HTERT RPE-1 (cell line): ENCODE results near the gene RTP3.
"Not testable (repeated sequence)": the region's sequence is repeated elsewhere in the genome, so short reads cannot be mapped to it uniquely, and the experiment has no call there.

Experiments
- in situ Hi-C: fragments of 300-500 bp; cut with MboI; formaldehyde crosslinking; loops from 4 replicates; pipeline ENCODE4 v1.14.3; 2020; ENCODE audit warnings: low sequenced_read_pairs

RTP3 gene

DNA sequence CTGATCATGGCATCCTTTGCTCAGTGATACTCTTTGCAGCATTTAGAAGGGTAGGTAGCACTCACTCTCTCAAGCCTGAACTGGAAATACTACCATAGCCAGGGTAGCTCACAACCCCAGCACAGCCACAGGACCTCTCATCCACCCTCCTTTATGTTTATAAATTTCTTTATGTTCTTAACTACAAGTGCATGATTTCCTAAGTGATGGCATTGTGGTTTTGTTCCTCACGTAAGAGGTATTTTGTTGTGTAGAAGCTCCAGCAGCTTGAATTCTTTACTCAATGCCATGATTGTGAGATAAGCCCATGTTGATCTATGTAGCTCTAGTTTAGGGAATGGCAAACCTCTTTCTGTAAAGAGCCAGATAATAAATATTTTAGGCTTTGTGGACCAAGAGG, 7.9 kb upstream of the RTP3 start:
- in situ Hi-C loops, result no loop called here

DNA sequence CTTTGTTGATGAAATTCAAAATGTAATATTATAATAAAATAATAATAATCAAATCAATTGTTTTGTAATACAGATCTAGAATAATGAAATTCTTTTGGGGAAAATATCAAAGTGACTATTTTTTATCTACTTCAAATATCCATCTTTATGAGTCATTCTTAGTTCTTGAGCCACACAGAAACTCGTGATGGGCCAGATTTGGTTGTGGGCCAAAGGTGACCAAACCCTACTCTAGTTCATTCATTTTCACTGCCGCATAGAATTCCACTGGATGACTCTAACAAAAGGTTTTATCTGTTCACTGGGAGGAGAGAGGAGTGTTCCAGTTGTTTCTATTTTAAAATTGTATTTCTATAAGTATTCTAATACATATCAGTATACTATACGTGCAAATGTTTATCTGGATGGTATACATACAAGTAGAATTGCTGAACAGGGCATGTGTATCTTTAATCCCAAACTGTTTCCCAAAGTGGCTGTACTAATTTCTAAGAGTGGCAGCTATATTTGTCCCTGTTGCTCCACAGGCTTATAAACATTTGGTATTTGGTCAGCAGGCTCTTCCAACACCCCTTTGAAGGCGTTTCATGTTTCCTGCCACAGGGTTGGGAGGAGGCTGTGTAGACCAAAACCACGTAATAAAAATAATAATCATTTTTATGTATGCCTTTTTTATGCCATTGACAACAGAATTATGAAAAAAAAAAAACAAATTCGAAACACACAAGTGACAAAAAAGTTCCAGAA, 7.3 kb upstream of the RTP3 start:
- in situ Hi-C loops, result no loop called here

DNA sequence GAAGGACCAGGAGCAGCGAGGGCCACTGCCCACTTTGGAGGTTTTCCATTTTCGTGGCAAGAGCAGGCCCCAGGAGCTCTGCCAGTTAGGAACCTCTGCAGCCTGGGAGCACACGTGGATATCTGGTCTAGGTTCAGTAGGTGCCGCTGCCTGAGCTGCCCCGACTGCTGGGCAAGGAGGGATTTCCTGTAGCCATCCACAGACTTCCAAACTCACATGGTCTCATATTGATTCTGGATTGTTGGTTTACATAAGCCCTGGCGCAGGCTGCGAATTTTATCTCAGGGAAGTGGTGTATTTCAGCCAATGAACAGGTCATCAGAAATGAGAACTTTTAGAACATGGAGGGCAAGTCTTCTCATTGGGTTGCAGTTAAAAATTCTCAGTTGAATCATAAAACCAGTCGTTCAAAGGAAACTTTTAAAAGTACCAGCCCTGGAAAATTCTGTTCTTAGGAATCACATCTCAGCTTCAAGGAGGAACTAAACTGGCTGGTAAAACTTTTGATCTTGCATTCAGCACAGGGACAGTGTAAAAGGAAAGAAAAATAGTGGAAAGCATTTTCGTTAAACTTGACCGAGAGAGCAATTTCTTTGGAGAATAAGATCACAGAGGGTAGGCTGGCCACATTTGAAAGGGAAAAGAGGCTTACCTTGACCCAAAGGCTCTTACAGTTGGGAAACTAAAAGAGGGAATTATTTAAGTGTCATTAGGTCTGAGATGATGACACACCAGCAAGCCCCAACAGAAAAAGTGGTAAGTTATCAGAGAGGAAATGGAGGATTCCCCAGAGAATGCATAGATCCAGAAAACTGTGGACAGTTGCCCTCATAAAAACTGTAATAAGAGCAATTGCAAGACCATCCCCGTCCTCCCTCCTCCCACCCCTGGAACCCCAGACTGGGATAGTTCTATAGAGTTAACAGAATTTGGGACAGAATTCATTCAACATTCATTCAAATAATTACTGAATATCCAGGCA, 6.4 kb upstream of the RTP3 start:
- in situ Hi-C loops, result no loop called here

DNA sequence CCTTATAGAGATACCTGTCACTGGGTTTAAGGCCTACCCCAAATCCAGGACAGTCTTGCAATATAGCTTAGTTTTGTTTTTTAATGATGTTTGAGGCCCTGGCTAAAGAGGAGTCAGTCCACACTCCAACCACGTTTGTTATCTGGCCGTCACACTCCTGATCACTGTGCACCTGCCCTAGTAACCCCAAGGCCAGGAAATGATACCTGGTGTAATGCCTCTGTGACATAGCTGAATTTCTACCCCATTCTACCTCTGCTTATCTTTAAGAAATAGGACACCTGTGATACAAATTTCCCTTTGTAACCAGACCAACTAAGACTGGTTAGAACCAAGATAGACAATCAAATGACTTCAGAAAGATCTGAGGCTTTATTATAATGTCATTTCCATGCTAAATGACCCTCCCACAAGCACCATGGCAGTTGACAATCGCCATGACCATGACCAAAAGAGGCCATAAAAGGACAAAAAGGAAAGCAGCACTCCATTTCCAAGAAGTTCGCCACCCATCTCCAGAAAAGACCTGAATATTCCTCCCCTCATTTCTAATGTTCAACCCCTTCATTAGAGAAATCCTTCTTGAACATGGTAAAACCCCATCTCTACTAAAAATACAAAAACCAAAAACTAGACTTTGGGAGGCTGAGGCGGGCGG, 4.8 kb upstream of the RTP3 start:
- in situ Hi-C loops, result no loop called here

DNA sequence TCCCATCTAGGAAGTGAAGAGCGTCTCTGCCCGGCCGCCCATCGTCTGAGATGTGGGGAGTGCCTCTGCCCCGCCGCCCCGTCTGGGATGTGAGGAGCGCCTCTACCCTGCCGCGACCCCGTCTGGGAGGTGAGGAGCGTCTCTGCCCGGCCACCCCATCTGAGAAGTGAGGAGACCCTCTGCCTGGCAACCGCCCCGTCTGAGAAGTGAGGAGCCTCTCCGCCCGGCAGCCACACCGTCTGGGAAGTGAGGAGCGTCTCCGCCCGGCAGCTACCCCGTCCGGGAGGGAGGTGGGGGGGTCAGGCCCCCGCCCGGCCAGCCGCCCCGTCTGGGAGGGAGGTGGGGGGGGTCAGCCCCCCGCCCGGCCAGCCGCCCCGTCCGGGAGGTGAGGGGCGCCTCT, 3.3 kb upstream of the RTP3 start:
- in situ Hi-C loops, result not testable (repeated sequence)

DNA sequence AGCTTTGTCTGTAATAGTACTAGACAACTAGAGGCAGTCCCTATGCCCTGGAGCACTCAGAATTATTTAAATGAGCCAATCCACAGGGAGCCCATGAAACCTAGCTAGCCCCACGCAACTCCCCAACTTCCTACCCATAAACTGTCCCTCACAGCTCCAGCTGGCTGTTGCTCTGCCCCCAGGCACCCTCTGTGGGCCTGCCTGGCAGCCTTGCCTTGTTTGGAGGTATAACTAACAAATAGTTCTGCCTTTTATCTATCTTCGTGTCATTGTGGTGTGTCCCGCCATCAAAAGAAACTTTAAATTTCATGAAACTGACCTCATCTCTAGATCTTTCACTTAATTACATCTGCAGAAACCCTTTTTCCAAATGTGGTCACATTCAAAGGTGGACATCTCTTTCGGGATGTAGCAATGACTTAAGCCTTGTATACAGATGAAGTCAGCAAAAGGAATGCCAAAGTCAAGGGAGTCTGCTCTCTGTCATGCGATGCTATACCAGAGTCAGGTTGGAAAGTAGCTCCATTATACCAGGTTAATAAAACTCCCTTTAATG, 1.8 kb upstream of the RTP3 start:
- in situ Hi-C loops, result no loop called here

DNA sequence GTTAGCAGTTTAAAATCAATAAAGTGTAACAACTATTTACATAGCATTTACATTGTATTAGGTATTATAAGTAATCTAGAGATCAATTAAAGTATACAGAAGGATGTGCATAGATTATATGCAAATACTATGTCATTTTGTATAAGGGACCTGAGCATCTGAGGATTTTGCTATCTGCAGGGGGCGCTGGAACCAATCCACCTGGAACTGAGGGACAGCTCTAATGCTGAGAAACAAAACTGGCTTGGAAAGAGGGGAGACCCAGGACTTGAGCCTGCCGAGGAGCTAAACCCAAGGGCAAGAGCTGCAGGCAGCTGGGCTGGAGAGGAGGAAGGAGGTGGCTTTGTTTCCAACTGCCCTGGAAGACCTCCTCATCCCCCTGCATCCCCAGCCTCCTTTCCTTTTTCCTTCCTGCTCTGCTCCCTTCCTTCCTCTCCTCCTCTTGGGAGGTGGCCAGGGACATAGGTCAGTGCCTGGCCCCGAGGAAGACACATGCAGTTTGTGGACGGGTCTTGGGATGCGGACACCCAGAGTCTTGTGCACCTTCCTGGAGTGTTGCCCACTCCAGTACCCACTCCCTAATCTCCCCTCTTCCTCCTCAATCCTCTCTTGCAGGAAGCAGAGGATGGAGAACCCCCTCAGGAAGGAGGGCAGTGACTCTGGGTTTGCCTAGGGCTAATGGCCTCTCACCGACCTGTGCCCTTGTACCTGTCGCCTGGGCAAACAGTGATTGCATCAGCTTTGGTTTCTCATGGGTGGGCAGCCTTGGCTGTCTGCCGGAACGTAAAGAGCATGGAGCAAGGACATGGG, 825 bp upstream of the RTP3 start:
- in situ Hi-C loops, result no loop called here

DNA sequence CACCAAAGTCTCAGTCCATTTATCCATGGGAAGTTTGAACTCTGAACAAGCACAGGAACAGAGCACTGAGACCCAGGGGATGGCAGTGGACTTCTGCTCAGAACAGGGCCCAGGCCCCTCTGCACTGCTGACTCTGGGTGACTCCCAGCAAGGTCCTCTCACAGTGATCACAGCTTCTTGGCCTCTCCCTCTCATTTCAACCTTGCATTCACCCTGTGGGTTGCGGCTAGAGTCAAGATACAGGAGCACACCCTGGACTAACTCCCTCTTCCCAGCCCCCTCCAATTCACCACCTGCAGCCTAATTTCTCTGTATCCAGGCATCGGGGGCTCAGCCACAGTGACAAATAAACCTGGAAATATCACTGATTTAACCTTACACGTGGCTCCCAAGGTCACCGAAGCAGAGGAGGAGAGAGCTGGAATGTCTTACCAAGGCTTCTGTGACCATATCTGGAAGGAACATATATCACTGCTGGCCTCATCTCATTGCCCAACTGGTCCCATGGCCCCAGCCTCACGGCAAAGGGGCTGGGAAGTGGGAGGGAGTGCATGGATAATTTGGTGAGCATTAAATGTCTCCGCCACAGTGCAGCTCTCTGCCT, 1.2 kb downstream of the RTP3 start:
- in situ Hi-C loops, result no loop called here

DNA sequence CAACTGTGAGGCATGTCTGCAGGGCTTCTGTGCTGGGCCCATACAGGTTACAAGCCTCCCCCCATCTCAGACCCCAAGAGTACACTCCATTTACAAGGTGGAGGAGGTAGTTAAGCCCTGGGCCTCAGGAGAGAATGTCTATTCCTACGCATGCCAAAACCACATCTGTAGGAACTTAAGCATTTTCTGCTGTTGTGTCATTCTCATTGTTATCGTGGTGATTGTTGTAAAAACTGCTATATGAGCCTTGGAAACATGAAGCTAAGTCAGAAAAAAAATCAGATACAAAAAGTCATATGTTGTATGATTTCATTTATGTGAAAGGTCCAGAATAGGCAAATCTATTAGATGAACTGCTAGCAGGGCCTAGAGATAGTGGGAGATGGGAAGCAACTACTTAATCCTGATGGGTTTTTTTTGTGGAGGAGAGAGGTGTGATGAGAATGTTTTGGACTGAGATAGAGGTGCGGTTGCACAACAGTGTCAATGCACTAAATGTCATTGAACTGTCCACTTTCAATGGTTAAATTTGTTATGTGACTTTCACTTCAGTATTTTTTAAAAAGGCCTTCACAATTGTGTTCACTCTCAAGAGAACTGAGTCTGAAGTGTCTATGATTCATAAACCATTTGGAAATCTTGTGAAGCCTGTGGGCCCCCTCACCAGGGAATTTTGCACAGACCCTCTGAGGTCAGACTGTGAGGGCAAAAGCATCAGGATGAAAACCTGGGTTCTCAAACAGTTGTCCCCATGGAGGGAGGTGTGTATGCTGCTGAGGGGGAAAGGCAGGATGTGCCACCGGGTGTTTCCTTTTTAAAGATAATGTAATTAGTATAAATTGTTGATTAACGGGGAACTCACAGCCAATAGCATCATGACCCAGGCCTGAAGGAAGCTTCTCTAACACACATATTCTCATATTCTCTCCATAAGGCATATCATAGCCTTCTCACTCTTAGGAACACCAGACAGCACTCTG, 3.2 kb downstream of the RTP3 start:
- in situ Hi-C loops, result no loop called here

DNA sequence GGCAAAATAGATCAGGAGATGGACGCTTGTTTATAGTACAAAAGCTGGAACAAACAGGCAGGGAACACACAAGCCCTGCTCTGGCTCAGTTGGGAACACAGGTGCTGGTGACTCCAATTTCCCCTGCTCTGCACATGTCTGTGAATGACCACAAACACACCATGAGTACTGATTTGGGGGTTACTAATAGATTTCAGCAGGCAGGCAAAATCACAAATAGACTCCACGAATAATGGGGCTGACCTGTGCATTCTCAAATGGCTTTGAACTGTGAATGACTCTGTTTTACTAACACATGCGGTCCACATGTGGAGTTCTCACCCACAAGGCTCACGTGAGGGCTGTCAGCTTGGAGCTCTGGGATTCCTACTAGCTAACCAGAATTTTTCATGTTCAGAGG, 3.9 kb downstream of the RTP3 start:
- in situ Hi-C loops, result no loop called here

DNA sequence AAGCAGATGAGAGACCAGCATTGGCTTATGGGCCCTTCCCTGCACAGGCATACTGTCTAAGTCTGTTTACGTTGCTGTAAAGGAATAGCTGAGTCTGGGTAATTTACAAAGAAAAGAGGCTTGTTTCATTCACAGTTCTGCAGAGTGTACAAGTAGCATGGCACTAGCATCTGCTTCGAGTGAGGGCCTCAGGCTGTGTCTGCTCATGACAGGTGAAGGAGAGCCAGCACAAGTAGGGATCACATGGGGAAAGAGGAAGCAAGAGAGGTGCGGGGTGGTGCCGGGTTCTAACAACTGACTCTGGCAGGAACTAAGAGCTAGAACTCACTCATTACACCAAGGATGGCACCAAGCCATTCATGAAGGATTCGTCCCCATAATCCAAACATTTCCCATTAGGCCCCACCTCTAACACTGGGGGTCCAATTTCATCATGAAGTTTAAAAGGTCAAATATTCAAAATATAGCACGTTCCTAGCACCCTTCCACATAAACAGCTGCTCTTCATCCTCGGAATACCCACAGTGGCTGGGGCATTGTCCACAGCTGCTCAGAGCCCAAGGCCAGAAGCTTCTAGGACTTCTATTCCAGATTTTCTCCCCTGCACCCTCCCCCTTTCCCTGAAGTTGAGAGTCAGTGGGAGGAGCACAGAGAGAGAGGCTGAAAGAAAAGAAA, 5.6 kb downstream of the RTP3 start:
- in situ Hi-C loops, result no loop called here

DNA sequence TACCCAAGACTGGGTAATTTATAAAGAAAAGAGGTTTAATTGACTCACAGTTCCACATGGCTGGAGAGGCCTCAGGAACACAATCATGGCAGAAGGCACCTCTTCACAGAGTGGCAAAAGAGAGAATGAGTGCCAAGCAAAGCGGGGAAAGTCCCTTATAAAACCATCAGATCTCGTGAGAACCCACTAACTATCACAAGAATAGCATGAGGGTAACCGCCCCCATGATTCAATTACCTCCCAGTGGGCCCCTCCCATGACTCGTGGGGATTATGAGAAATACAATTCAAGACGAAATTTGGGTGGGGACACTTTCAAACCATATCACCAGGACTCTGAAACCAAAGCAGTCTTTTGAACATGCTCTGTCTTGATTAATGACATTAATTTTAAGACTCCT, 7.0 kb downstream of the RTP3 start:
- in situ Hi-C loops, result no loop called here

DNA sequence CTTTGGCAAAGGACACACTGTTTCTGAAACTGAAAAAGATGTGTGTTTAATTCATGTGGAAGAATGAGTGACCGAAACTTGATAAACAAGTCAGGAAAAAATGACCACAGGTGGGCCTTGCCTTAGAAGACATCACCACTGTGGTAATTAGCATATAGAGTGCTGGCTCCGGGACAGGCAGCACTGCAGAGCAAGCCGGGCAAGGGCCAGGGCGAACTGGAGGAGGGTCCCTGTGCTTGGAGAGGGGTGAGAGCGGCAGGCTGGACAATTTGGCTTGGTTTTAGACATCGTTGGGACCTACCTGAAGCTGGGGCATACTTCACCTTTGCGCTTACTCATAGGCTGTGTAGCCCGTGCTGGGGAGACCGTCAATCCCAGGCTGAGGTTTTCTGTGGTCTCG, 8.2 kb downstream of the RTP3 start:
- in situ Hi-C loops, result no loop called here

DNA sequence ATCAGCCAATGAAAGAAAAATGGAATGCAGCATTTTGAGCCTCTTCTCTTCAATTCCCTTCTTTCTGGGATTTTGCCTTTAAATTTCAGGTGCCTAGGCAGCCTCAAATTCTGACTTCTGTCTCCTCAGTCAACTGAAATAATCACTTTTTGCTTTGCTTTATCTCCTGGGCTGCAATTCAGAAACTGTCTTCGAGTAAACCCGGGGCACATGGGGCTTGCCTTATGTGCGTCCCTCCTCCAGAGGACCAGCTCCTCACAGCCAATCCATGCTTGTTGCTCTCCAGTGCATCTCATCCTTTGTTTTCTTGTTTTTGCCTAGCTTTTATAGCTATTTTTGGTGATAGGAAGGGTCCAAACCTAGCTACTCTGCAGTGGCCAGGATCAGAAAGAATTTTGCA, 8.8 kb downstream of the RTP3 start:
- in situ Hi-C loops, result no loop called here

DNA sequence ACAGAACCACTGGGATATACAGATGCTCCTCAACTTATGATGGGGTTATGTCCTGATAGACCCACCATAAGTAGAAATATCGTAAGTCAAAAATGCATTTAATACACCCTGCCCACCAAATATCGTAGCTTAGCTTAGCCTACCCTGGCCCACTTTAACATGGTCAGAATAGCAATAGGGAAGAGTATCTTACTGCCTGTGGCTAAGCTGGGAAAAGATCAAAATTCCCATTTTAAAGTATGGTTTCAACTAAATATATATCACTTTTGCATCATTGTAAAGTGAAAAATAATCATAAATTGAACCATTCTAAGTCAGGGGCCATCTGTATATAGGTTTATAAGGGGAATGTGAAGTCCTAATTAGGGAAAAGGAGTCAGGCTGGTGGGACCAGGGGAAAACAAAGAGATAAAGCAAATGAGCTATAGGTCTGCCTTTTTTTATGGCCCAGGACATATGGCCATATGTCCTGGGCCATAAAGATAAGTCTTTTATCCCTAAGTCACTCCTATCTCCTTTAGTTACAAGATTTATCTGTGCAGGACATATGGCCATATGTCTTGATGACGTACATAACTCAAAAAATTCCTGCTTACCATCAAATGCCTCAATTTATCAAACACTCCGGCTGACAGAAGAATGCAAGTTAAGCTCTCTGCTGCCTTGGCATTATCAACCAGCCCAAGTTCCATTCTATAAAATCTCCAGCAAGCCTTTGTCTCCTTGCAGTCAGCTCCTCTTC, 11.2 kb downstream of the RTP3 start:
- in situ Hi-C loops, result no loop called here

DNA sequence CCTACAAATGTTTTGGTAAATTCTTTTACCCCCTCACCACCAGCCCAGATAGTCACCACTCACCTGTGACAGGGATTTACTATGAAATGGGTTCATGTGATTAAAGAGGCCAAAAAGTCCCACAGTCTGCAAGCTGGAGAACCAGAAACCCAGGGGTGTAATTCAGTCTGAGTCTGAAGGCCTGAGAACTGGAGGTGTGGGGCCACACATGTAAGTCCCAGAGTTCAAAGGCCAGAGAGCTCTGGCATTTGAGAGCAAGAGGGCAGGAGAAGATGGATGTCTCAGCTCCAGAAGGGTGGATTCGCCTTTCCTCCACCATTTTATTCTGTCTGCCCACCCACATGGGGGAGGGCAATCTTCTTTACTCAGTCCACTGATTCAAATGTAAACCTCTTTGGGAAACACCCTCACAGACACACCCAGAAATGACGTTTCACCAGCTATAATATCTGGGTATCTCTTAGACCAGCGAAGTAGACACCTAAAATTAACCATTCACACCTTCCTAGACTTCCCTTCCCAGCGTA, 11.9 kb downstream of the RTP3 start:
- in situ Hi-C loops, result no loop called here

DNA sequence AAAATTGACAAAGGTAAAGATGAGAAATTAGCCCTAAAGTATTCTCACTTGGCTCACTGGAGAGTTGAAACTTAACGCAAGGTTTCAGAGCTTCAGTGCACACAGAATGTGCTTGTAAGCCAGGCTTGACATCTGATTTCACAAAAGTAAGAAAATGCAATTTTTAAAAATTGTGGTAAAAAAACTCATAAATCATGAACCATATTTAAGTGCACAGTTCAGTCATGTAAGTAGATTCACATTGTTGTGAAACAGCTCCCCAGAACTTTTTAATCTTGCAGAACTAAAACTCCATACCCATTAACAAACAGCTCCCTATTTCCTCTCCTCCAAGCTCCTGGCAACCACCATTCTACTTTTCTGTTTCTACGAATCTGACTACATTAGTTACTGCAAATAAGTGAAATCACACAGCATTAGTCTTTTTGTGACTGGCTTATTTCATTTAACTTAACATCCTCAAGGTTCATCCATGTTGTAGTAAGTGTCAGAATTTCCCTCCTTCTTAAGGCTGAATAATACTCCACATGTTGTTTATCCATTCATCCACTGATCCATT, 14.5 kb downstream of the RTP3 start:
- in situ Hi-C loops, result no loop called here
